ENCODE results near the gene LINC01488. TPM values are rescaled to one million over a fixed set of nuclear protein-coding genes. Genes with fewer than 3 reads are reported as not detected.

The LINC01488 gene
- total and polyA plus RNA-seq, 10 of the 15 experiments (the other 5 are each of a cell fraction or from before 2014, with no cell fraction given) = not detected

- no peak for FAIRE-seq
- no peak for DNase-seq (ENCODE audit: low read depth, low spot score)
- ChIA-PET CTCF (no interaction called here), POLR2A (no interaction called here), SMC1A (ENCODE audit: uncharacterized antibody, unreplicated experiment) (no interaction called here), RAD21 (ENCODE audit: unreplicated experiment) (no interaction called here)
- no peak for ATAC-seq
- H3K79me2 ChIP-seq (ENCODE audit: control insufficient read depth, insufficient read depth, low read length) = no peaks in the 10 kb centered on the region
- no peaks in the 10 kb centered on the region; a peak in 3 of 4 replicates for H3K27me3 ChIP-seq (replicated peaks in 1 of 2; ENCODE audit: control insufficient read depth in 2 of 2, insufficient read depth in 2 of 2, low read length in 1 of 2)
- no peak overlapping the region for H3K9ac ChIP-seq (ENCODE audit: control insufficient read depth, insufficient read depth, low read length)
- TF ChIP-seq SP1 (IDR thresholded peaks at IDR 0.05; ENCODE audit: low read depth, low read length) = no peak
- no peaks in the 10 kb centered on the region for H4K20me1 ChIP-seq (ENCODE audit: control insufficient read depth, insufficient read depth)
- no peak overlapping the region for H3K4me3 ChIP-seq
- no TSS peak for BruUV-seq (replicated peaks)
- no peak overlapping the region for H3K27ac ChIP-seq (ENCODE audit: control insufficient read depth, insufficient read depth)
- in situ Hi-C loops (cut with MboI) (no loop called here), intact Hi-C loops (cut with micrococcal nuclease; ENCODE audit: unreplicated experiment) (no loop called here)
- 17% methylated on average over 2 of the region's 2 CpGs for whole genome bisulfite sequencing (ENCODE audit: insufficient coverage, insufficient replicate concordance, low lambda C conversion rate, missing lambda C conversion rate)
- no peak overlapping the region for H3K4me2 ChIP-seq (ENCODE audit: control insufficient read depth, insufficient read depth)
- no peaks in the 10 kb centered on the region for H3K36me3 ChIP-seq (ENCODE audit: control insufficient read depth in 2 of 2, insufficient read depth in 2 of 2, low read length in 1 of 2)
- H2AFZ ChIP-seq (ENCODE audit: control insufficient read depth, low read depth, low read length) = no peak overlapping the region
- no peaks in the 10 kb centered on the region; the same call in 2 of the 3 replicates for H3K9me3 ChIP-seq (replicated peaks; ENCODE audit: control insufficient read depth, insufficient read depth, low read length)
- H3K4me1 ChIP-seq (ENCODE audit: control insufficient read depth, insufficient read depth, low read length) = no peaks in the 10 kb centered on the region
These were observed 859 bp downstream of the LINC01488 start for GRCh38 chr11:69482322-69482721.

- no peak overlapping the region for H3K4me3 ChIP-seq
- H3K79me2 ChIP-seq (ENCODE audit: control insufficient read depth, insufficient read depth, low read length) = no peaks in the 10 kb centered on the region
- no peak for FAIRE-seq
- CTCF ChIA-PET = no interaction called here
- no peak for DNase-seq (ENCODE audit: low read depth, low spot score)
- SMC1A ChIA-PET (ENCODE audit: uncharacterized antibody, unreplicated experiment) = no interaction called here
- RAD21 ChIA-PET (ENCODE audit: unreplicated experiment) = no interaction called here
- no peak for TF ChIP-seq MLLT1 (IDR thresholded peaks at IDR 0.05)
- no peak for TF ChIP-seq RB1 (IDR thresholded peaks at IDR 0.05; ENCODE audit: borderline replicate concordance)
- no peak overlapping the region for H3K9ac ChIP-seq (ENCODE audit: control insufficient read depth, insufficient read depth, low read length)
- 30% methylated on average over 3 of the region's 3 CpGs for WGBS (ENCODE audit: insufficient coverage, insufficient replicate concordance, low lambda C conversion rate, missing lambda C conversion rate)
- no peak overlapping the region for H3K27ac ChIP-seq (ENCODE audit: control insufficient read depth, insufficient read depth)
- no peak overlapping the region for H3K4me2 ChIP-seq (ENCODE audit: control insufficient read depth, insufficient read depth)
- in situ Hi-C loops (cut with MboI) (no loop called here), intact Hi-C loops (cut with micrococcal nuclease; ENCODE audit: unreplicated experiment) (no loop called here)
- H4K20me1 ChIP-seq (ENCODE audit: control insufficient read depth, insufficient read depth) = no peaks in the 10 kb centered on the region
- no peaks in the 10 kb centered on the region; the same call in 2 of the 3 replicates for H3K9me3 ChIP-seq (replicated peaks; ENCODE audit: control insufficient read depth, insufficient read depth, low read length)
- ATAC-seq = no peak
- H3K27me3 ChIP-seq (replicated peaks in 1 of 2; ENCODE audit: control insufficient read depth in 2 of 2, insufficient read depth in 2 of 2, low read length in 1 of 2) = no peaks in the 10 kb centered on the region; a peak in 2 of 4 replicates
- no peaks in the 10 kb centered on the region for H3K36me3 ChIP-seq (ENCODE audit: control insufficient read depth in 2 of 2, insufficient read depth in 2 of 2, low read length in 1 of 2)
- POLR2A ChIA-PET = no interaction called here
- no TSS peak for BruUV-seq (replicated peaks)
- H3K4me1 ChIP-seq (ENCODE audit: control insufficient read depth, insufficient read depth, low read length) = no peaks in the 10 kb centered on the region
- no peak overlapping the region for H2AFZ ChIP-seq (ENCODE audit: control insufficient read depth, low read depth, low read length)
These were observed 1.7 kb downstream of the LINC01488 start for GRCh38 chr11:69483170-69483569.
